Spleen (tissue), 11 donors: ENCODE results near the gene RFX2. TPM values are rescaled to one million over a fixed set of nuclear protein-coding genes. Genes with fewer than 3 reads are reported as not detected.

ENCODE experiments used
- DNase-seq: peaks from one replicate; pipeline ENCODE4 v3.0.0-alpha.2; 2020
- H3K27ac ChIP-seq, 8 donors: fragments of 200-600 bp; sonication (generic) in 7 of 8; 1 replicate in 4 of 8; 2 replicates in 4 of 8; pipeline versions ENCODE4 v1.5.0 to v1.8.0; 2016 to 2021; ENCODE audit warnings: inconsistent platforms in 4 of 8, mild to moderate bottlenecking in 4 of 8, moderate library complexity in 1 of 8
- H3K27me3 ChIP-seq, 7 donors: fragments of 200-600 bp; sonication (generic) in 6 of 7; replicated peaks in 1 of 7; 1 replicate in 4 of 7; 2 replicates in 3 of 7; pipeline versions ENCODE4 v1.5.0 to v1.8.0; 2016 to 2021; ENCODE audit warnings: inconsistent platforms in 3 of 7, mild to moderate bottlenecking in 1 of 7
- H3K36me3 ChIP-seq, 6 donors: fragments of 200-600 bp; sonication (generic) in 5 of 6; 1 replicate in 4 of 6; 2 replicates in 2 of 6; pipeline versions ENCODE4 v1.5.0 to v1.8.0; 2016 to 2021; ENCODE audit warnings: inconsistent platforms in 2 of 6
- H3K4me1 ChIP-seq, 6 donors: fragments of 200-600 bp; sonication (generic) in 5 of 6; 1 replicate in 3 of 6; 2 replicates in 3 of 6; pipeline versions ENCODE4 v1.5.0 to v1.8.0; 2016 to 2021; ENCODE audit warnings: inconsistent platforms in 3 of 6
- H3K4me3 ChIP-seq, 8 donors: fragments of 200-600 bp; sonication (generic) in 7 of 8; 1 replicate in 4 of 8; 2 replicates in 4 of 8; pipeline versions ENCODE4 v1.5.0 to v1.8.0; 2016 to 2021; ENCODE audit warnings: inconsistent platforms in 4 of 8, mild to moderate bottlenecking in 4 of 8, moderate library complexity in 2 of 8
- H3K9me3 ChIP-seq, 8 donors: fragments of 200-600 bp; sonication (generic) in 7 of 8; 1 replicate in 4 of 8; 2 replicates in 4 of 8; pipeline versions ENCODE4 v1.5.0 to v1.8.0; 2016 to 2021; ENCODE audit warnings: inconsistent platforms in 4 of 8
- CTCF ChIP-seq, 11 experiments: fragments of 200-600 bp in 7 of 11; fragments of 450-650 bp in 4 of 11; sonication (generic) in 4 of 11; IDR thresholded peaks in 8 of 11; conservative IDR thresholded peaks in 3 of 11; 1 replicate in 7 of 11; 2 replicates in 4 of 11; pipeline versions ENCODE4 v1.4.0 to v1.8.0; 2016 to 2021; ENCODE audit warnings: antibody characterized with exemption in 11 of 11, inconsistent platforms in 4 of 11, mild to moderate bottlenecking in 1 of 11
- POLR2A ChIP-seq, 3 donors: fragments of 450-650 bp; IDR thresholded peaks; one replicate each; pipeline ENCODE4 v1.5.1; 2017; ENCODE audit warnings: antibody characterized with exemption in 3 of 3, mild to moderate bottlenecking in 1 of 3
- POLR2AphosphoS5 ChIP-seq, 3 donors: sonication (generic); formaldehyde crosslinking; IDR thresholded peaks; one replicate each; pipeline ENCODE4 v1.5.1; 2017; ENCODE audit warnings: antibody characterized with exemption in 3 of 3
- WGBS, 5 donors: extraction: QIAGEN DNeasy Blood & Tissue Kit in 3 of 5; methylation state at CpG; one replicate each; pipeline versions ENCODE4 v1.1.5 to v1.1.7; 2013 to 2018; 5-methylcytosine and 5-hydroxymethylcytosine counted together
- intact Hi-C: fragments of 100-400 bp; cut with DNase I; formaldehyde crosslinking; loops from one replicate; pipeline ENCODE4 v1.15.0; 2023; ENCODE audit warnings: low total_unique reads
- polyA plus RNA-seq, 3 donors: library from polyadenylated mRNA; stranded (reverse); fragments of 200-250 nt; gene quantifications; one replicate each; pipeline ENCODE4 v1.2.1, GENCODE V29; 2013
- total RNA-seq, 7 donors: library from RNA; depleted of rRNA in 3 of 7; stranded (reverse); fragments of >200 nt in 3 of 7; fragmentation: NEBNext Ultra II Directional in 4 of 7; extraction: Animal tissue kit (Norgen Biotek cat#: 25700) in 4 of 7; gene quantifications; one replicate each; pipeline versions ENCODE4 v1.1.0 to v1.2.1, GENCODE V29; 2016 to 2021
- donor health status: healthy with polysubstance abuse.
- donor health status: DM: no; HTN: no; CAD: no; lungs with moderate emphysema.
- donor health status: DM: no; HTN: no; CAD: no.
- donor health status: Bipolar disorder and iron deficiency.
- donor health status: healthy.
- donor health status: DM: no; HTN: no; CAD: no.
- donor health status: DM: yes; HTN: yes; CAD: no.

Gene RFX2
- total and polyA plus RNA-seq, 10 donors: 1.1 to 15.8 (median 7.8) TPM

- no peak overlapping the region for H3K27ac ChIP-seq
- H3K9me3 ChIP-seq: no peaks in the 10 kb centered on the region
- intact Hi-C loops: no loop called here
- peaks cover 0 to 41% (median 0%) of the 10 kb centered on the region in 7 donors for H3K27me3 ChIP-seq
- H3K4me1 ChIP-seq: peaks cover 0 to 84% (median 49%) of the 10 kb centered on the region in 6 donors
- TF ChIP-seq POLR2A (IDR thresholded peaks at IDR 0.05) (no peak), POLR2AphosphoS5 (IDR thresholded peaks at IDR 0.05) (no peak), CTCF (IDR thresholded peaks at IDR 0.05 in 8 of 11, conservative IDR thresholded peaks at IDR 0.05 in 3 of 11) (no peak)
- H3K36me3 ChIP-seq: no peaks in the 10 kb centered on the region
- WGBS, 5 donors: 87 to 93% (median 88%) methylated on average over 14 of the region's 14 CpGs
- DNase-seq: no peak
- no peak overlapping the region for H3K4me3 ChIP-seq
Measured at GRCh38 chr19:6063576-6064335, 46.5 kb downstream of the RFX2 start.

- peaks cover 0 to 90% (median 51%) of the 10 kb centered on the region in 6 donors for H3K4me1 ChIP-seq
- no peaks in the 10 kb centered on the region for H3K9me3 ChIP-seq
- intact Hi-C loops: no loop called here
- no peak for DNase-seq
- H3K27me3 ChIP-seq: peaks cover 0 to 41% (median 0%) of the 10 kb centered on the region in 7 donors
- peak overlapping the region in 6 of 8 donors; percentile 50 to 80 (median 66) for H3K27ac ChIP-seq
- H3K36me3 ChIP-seq: no peaks in the 10 kb centered on the region
- TF ChIP-seq POLR2A (IDR thresholded peaks at IDR 0.05) (no peak), POLR2AphosphoS5 (IDR thresholded peaks at IDR 0.05) (no peak), CTCF (IDR thresholded peaks at IDR 0.05 in 8 of 11, conservative IDR thresholded peaks at IDR 0.05 in 3 of 11) (no peak)
- no peak overlapping the region for H3K4me3 ChIP-seq
- WGBS, 5 donors: 91 to 97% (median 94%) methylated on average over 14 to 17 of the region's 17 CpGs
Measured at GRCh38 chr19:6062961-6063575, 47.2 kb downstream of the RFX2 start.

GRCh38 chr19:6062274-6062673 is 48.0 kb downstream of the RFX2 start:
- intact Hi-C loops: no loop called here
- Histone ChIP-seq H3K27ac (peak overlapping the region in 6 of 8 donors; percentile 50 to 80 (median 66)), H3K4me3 (peak overlapping the region in 1 of 8 donors; percentile 1), H3K36me3 (no peaks in the 10 kb centered on the region), H3K4me1 (peaks cover 0 to 90% (median 54%) of the 10 kb centered on the region in 6 donors), H3K27me3 (peaks cover 0 to 41% (median 0%) of the 10 kb centered on the region in 7 donors), H3K9me3 (no peaks in the 10 kb centered on the region)
- 20 to 41% (median 26%) methylated on average over 11 of the region's 11 CpGs for WGBS, 5 donors
- no peak for TF ChIP-seq POLR2A (IDR thresholded peaks at IDR 0.05)
- TF ChIP-seq POLR2AphosphoS5 (IDR thresholded peaks at IDR 0.05): peak; percentile 45 to 81 (median 45)
- no peak for TF ChIP-seq CTCF (IDR thresholded peaks at IDR 0.05 in 8 of 11, conservative IDR thresholded peaks at IDR 0.05 in 3 of 11)
- DNase-seq: no peak
